HepG2 (cell line): ENCODE results near the gene LINGO1. TPM values are rescaled to one million over a fixed set of nuclear protein-coding genes. Genes with fewer than 3 reads are reported as not detected.
A peak's percentile ranks its signal among the peaks of the same experiment; 100 is the strongest.

Experiments
- ATAC-seq: fragments of 200-7000 bp; cut with Tn5 transposase; 3 replicates; pipeline ENCODE4 v1.9.1; 2020; ENCODE audit warnings: mild to moderate bottlenecking, moderate library complexity
- BruUV-seq: library from RNA; stranded (reverse); fragments of 400-500 nt; replicated peaks from 2 replicates; lab custom pipeline; 2021; lab: Mats Ljungman, UMichigan
- CTCF ChIA-PET: fragments of 300-600 bp; formaldehyde crosslinking; extraction: SDS; loops from one replicate; lab custom pipeline; 2021; ENCODE audit warnings: low total read pairs, inconsistent platforms, low intra/inter-chr PET ratio; lab: Yijun Ruan, JAX
- POLR2A ChIA-PET: fragments of 350-600 bp; sonication (Branson Sonifier 250); formaldehyde crosslinking; loops from one replicate; lab custom pipeline; 2020; ENCODE audit warnings: antibody characterized with exemption, inconsistent platforms; lab: Yijun Ruan, JAX
- DNase-seq: peaks from one replicate; pipeline ENCODE4 v3.0.0-alpha.2; 2015; ENCODE audit warnings: low spot score
- FAIRE-seq: peaks from 3 replicates; lab custom pipeline; 2011; peaks lifted over from hg19 to GRCh38; lab: Jason Lieb, UNC
- H2AFZ ChIP-seq: one replicate; pipeline ENCODE4 v1.6.1; 2011; ENCODE audit warnings: low read length, inconsistent platforms
- H3K27ac ChIP-seq: fragments of 300-600 bp; 3 replicates; pipeline ENCODE4 v1.8.0; 2011; ENCODE audit warnings: mixed run types, mild to moderate bottlenecking, mixed read lengths, low read length, inconsistent platforms; ENCODE audit not compliant: insufficient read depth; ENCODE audit errors: extremely low read length
- H3K27me3 ChIP-seq, 2 experiments: fragments of 200-600 bp in 1 of 2; 2 replicates in 1 of 2; 3 replicates in 1 of 2; pipeline versions ENCODE4 v1.6.0 to v1.8.0; 2011; ENCODE audit warnings: low read length in 2 of 2, mild to moderate bottlenecking in 2 of 2, moderate library complexity in 2 of 2, inconsistent platforms in 1 of 2; ENCODE audit not compliant: insufficient read depth in 2 of 2, control insufficient read depth in 1 of 2
- H3K36me3 ChIP-seq, 2 experiments: fragments of 200-600 bp in 1 of 2; replicated peaks in 1 of 2; 2 replicates in 1 of 2; 3 replicates in 1 of 2; pipeline versions ENCODE4 v1.5.1 to v1.8.0; 2011; ENCODE audit warnings: low read length in 2 of 2, inconsistent platforms in 1 of 2; ENCODE audit not compliant: insufficient read depth in 2 of 2, control insufficient read depth in 1 of 2
- H3K4me1 ChIP-seq: 2 replicates; pipeline ENCODE4 v1.5.1; 2012; ENCODE audit warnings: low read length, inconsistent platforms; ENCODE audit not compliant: insufficient read depth
- H3K4me2 ChIP-seq: 2 replicates; pipeline ENCODE4 v1.6.0; 2011; ENCODE audit warnings: low read depth, low read length, inconsistent platforms
- H3K4me3 ChIP-seq, 3 experiments: fragments of 200-600 bp in 1 of 3; sonication (generic), shearing (Covaris generic) in 1 of 3; replicated peaks in 1 of 3; 2 replicates each; pipeline ENCODE4 v1.5.1; 2011 to 2016; ENCODE audit warnings: low read length in 3 of 3, inconsistent platforms in 2 of 3, low read depth in 2 of 3, mild to moderate bottlenecking in 2 of 3, control low read depth in 1 of 3, mixed read lengths in 1 of 3; ENCODE audit not compliant: insufficient read depth in 1 of 3
- H3K79me2 ChIP-seq: one replicate; pipeline ENCODE4 v1.6.1; 2011; ENCODE audit warnings: low read length, inconsistent platforms; ENCODE audit not compliant: insufficient read depth
- H3K9ac ChIP-seq: 2 replicates; pipeline ENCODE4 v1.6.0; 2011; ENCODE audit warnings: mild to moderate bottlenecking, low read depth, low read length, inconsistent platforms; ENCODE audit not compliant: insufficient read depth
- H3K9me3 ChIP-seq: 2 replicates; pipeline ENCODE4 v1.5.1; 2012; ENCODE audit warnings: mild to moderate bottlenecking, low read length
- H4K20me1 ChIP-seq: 2 replicates; pipeline ENCODE4 v1.6.0; 2011; ENCODE audit warnings: inconsistent platforms, mild to moderate bottlenecking, low read length, moderate library complexity; ENCODE audit not compliant: insufficient read depth
- EED ChIP-seq: sonication (generic); formaldehyde crosslinking; IDR thresholded peaks from 2 replicates; pipeline ENCODE4 v1.5.0; 2020; ENCODE audit warnings: mild to moderate bottlenecking, missing genetic modification reagents
- GMEB1 ChIP-seq: sonication (generic); formaldehyde crosslinking; IDR thresholded peaks from 2 replicates; pipeline ENCODE4 v1.5.1; 2020; ENCODE audit warnings: missing genetic modification reagents, mild to moderate bottlenecking, borderline replicate concordance
- HOXA5 ChIP-seq: sonication (generic); formaldehyde crosslinking; IDR thresholded peaks from 2 replicates; pipeline ENCODE4 v1.4.0; 2020; ENCODE audit warnings: missing genetic modification reagents
- TSC22D2 ChIP-seq: sonication (generic); formaldehyde crosslinking; IDR thresholded peaks from 2 replicates; pipeline ENCODE4 v1.5.1; 2020; ENCODE audit warnings: missing genetic modification reagents, mild to moderate bottlenecking, borderline replicate concordance
- ZNF180 ChIP-seq: sonication (generic); formaldehyde crosslinking; IDR thresholded peaks from 2 replicates; pipeline ENCODE4 v1.4.0; 2020; ENCODE audit warnings: low read depth, missing genetic modification reagents, borderline replicate concordance
- ZNF280D ChIP-seq: sonication (generic); formaldehyde crosslinking; IDR thresholded peaks from 2 replicates; pipeline ENCODE4 v1.5.1; 2020; ENCODE audit warnings: mild to moderate bottlenecking, missing genetic modification reagents
- ZNF557 ChIP-seq: sonication (generic); formaldehyde crosslinking; IDR thresholded peaks from 2 replicates; pipeline ENCODE4 v1.4.0; 2020; ENCODE audit warnings: missing genetic modification reagents
- ZNF629 ChIP-seq: sonication (generic); formaldehyde crosslinking; conservative IDR thresholded peaks from 2 replicates; pipeline ENCODE4 v1.5.0; 2020; ENCODE audit warnings: missing genetic modification reagents
- WGBS: methylation state at CpG from one replicate; pipeline ENCODE4 v1.1.6; 2017; ENCODE audit warnings: low lambda C conversion rate; 5-methylcytosine and 5-hydroxymethylcytosine counted together
- in situ Hi-C: cut with HindIII; loops from 2 replicates; pipeline ENCODE4 v1.10.0; 2017; ENCODE audit warnings: low pct_unique_long_range_greater_than_20kb; ENCODE audit not compliant: extremely low pct_ligation_motif_present
- intact Hi-C: fragments of 100-400 bp; cut with micrococcal nuclease; formaldehyde crosslinking; loops from one replicate; pipeline ENCODE4 v1.10.0; 2022; ENCODE audit not compliant: unreplicated experiment
- polyA plus RNA-seq, 8 experiments: library from polyadenylated mRNA; depleted of rRNA in 3 of 8; stranded (reverse) in 7 of 8; unstranded in 1 of 8; fragments of >200 nt; fragmentation: Illumina TruSeq in 4 of 8; extraction: Trizol in 4 of 8; gene quantifications; 2 replicates each; pipeline versions ENCODE4 v1.2.1 to v1.2.3, GENCODE V29; 2011 to 2016; ENCODE audit warnings: low read depth in 4 of 8, missing spikeins in 1 of 8, mixed read lengths in 1 of 8; ENCODE audit not compliant: insufficient read depth in 1 of 8
- total RNA-seq, 5 experiments: library from RNA; depleted of rRNA; stranded (reverse); fragments of >200 nt; fragmentation: Illumina TruSeq; extraction: Trizol; gene quantifications; 2 replicates each; pipeline ENCODE4 v1.2.3, GENCODE V29; 2016; ENCODE audit warnings: low read depth in 1 of 5

LINGO1 gene
- total and polyA plus RNA-seq, 2 of the 13 experiments (the other 11 are each of a cell fraction or from before 2014, with no cell fraction given) = 0.07 TPM; not detected in 1

GRCh38 chr15:77576538-77576937 lies 56.2 kb downstream of the LINGO1 start:
- WGBS = no CpG with 5 or more reads among the region's 1 CpG

GRCh38 chr15:77575203-77575934 lies 57.3 kb downstream of the LINGO1 start:
- no TSS peak for BruUV-seq
- peaks cover 0 to 22% of the 10 kb centered on the region in 2 experiments; a peak in 2 of 5 replicates for H3K27me3 ChIP-seq
- peaks cover 10% of the 10 kb centered on the region for H3K4me1 ChIP-seq
- no peak overlapping the region for H3K27ac ChIP-seq
- in situ Hi-C loops (no loop called here), intact Hi-C loops (no loop called here)
- ChIA-PET CTCF (no interaction called here), POLR2A (no interaction called here)
- DNase-seq = no peak
- H4K20me1 ChIP-seq = no peaks in the 10 kb centered on the region
- ATAC-seq = no peak
- H3K36me3 ChIP-seq = no peaks in the 10 kb centered on the region
- H3K4me3 ChIP-seq = no peak overlapping the region
- no peaks in the 10 kb centered on the region for H3K79me2 ChIP-seq
- H3K4me2 ChIP-seq = no peak overlapping the region
- 32% methylated on average over 12 of the region's 14 CpGs for WGBS
- no peak overlapping the region for H3K9ac ChIP-seq
- no peaks in the 10 kb centered on the region for H3K9me3 ChIP-seq
- TF ChIP-seq EED = no peak
- no peak for TF ChIP-seq HOXA5 (CRISPR knock-in tag)
- no peak for TF ChIP-seq ZNF180
- TF ChIP-seq ZNF280D (CRISPR knock-in tag) = no peak
- no peak for TF ChIP-seq TSC22D2 (CRISPR knock-in tag)
- no peak for TF ChIP-seq ZNF557 (CRISPR knock-in tag)
- H2AFZ ChIP-seq = no peak overlapping the region
- no peak for FAIRE-seq

More at GRCh38 chr15:77576538-77576937, 56.2 kb downstream of the LINGO1 start:
- H4K20me1 ChIP-seq = no peaks in the 10 kb centered on the region
- peaks cover 5% of the 10 kb centered on the region for H3K4me1 ChIP-seq
- peaks cover 0 to 31% of the 10 kb centered on the region in 2 experiments; a peak in 3 of 5 replicates for H3K27me3 ChIP-seq
- no peak overlapping the region for H3K4me2 ChIP-seq
- no peak for ATAC-seq
- in situ Hi-C loops (no loop called here), intact Hi-C loops (no loop called here)
- H3K36me3 ChIP-seq = no peaks in the 10 kb centered on the region
- no peak overlapping the region for H3K4me3 ChIP-seq
- POLR2A ChIA-PET = no interaction called here
- CTCF ChIA-PET = no interaction called here
- no peaks in the 10 kb centered on the region for H3K9me3 ChIP-seq
- no peak for DNase-seq
- no peak overlapping the region for H3K9ac ChIP-seq
- no peaks in the 10 kb centered on the region for H3K79me2 ChIP-seq
- BruUV-seq = no TSS peak
- FAIRE-seq = no peak
- no peak overlapping the region for H2AFZ ChIP-seq
- no peak overlapping the region for H3K27ac ChIP-seq
- TF ChIP-seq ZNF629 (CRISPR knock-in tag) = peak; percentile 80
- no peak for TF ChIP-seq GMEB1
